Measurements from ENCODE around the gene PAFAH1B1. TPM values are rescaled to one million over a fixed set of nuclear protein-coding genes. Genes with fewer than 3 reads are reported as not detected.

Gene PAFAH1B1
- total RNA-seq, 1 experiment from 2014 or later: 114 TPM

DNA sequence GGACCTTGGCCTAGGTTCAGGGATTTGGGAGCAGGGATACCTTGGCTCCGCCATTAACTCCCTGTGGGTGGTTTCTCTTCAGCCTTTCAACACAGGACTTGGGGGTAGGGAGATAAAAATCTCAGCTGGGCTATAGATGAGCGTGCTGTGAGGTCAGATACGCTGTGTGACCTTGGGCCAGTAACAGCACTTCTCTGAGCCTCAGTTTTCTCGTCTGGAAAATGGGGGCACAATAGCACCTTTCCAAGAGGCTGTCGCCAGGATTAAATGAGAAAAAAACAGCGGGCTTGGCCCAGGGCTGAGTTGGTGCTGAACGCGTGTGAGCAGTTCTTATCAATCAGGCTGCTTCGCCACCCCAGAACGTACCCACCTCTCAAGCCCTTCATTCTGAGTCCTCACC lies 138.4 kb downstream of the PAFAH1B1 start:
- H3K9me3 Mint-ChIP-seq: no peaks in the 10 kb centered on the region
- CTCF ChIA-PET: no interaction called here
- POLR2A ChIA-PET: no interaction called here
- H3K27ac Mint-ChIP-seq: no peak overlapping the region
- H3K27me3 Mint-ChIP-seq (ENCODE audit: low read depth): no peaks in the 10 kb centered on the region
- no peak overlapping the region for H3K4me3 Mint-ChIP-seq
- H3K36me3 Mint-ChIP-seq: peaks cover 25% of the 10 kb centered on the region
- no peak for ATAC-seq
- no peak for DNase-seq (ENCODE audit: low spot score)
- H3K4me1 Mint-ChIP-seq: no peaks in the 10 kb centered on the region
- TF ChIP-seq ZNF317 (CRISPR knock-in tag; IDR thresholded peaks at IDR 0.05; ENCODE audit: borderline replicate concordance, low read depth) (no peak), RORB (CRISPR knock-in tag; IDR thresholded peaks at IDR 0.05) (no peak), ZNF396 (CRISPR knock-in tag; IDR thresholded peaks at IDR 0.05; ENCODE audit: borderline replicate concordance) (no peak), HMGA2 (CRISPR knock-in tag; IDR thresholded peaks at IDR 0.05) (no peak), ZNF138 (CRISPR knock-in tag; conservative IDR thresholded peaks at IDR 0.05) (no peak), ZNF263 (CRISPR knock-in tag; IDR thresholded peaks at IDR 0.05; ENCODE audit: low read depth) (no peak), NR1H2 (CRISPR knock-in tag; IDR thresholded peaks at IDR 0.05) (no peak), NR3C1 (CRISPR knock-in tag; conservative IDR thresholded peaks at IDR 0.05; ENCODE audit: low read depth) (no peak)
- TF ChIP-seq, protein P1, sequence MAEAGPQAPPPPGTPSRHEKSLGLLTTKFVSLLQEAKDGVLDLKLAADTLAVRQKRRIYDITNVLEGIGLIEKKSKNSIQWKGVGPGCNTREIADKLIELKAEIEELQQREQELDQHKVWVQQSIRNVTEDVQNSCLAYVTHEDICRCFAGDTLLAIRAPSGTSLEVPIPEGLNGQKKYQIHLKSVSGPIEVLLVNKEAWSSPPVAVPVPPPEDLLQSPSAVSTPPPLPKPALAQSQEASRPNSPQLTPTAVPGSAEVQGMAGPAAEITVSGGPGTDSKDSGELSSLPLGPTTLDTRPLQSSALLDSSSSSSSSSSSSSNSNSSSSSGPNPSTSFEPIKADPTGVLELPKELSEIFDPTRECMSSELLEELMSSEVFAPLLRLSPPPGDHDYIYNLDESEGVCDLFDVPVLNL (CRISPR knock-in tag; IDR thresholded peaks at IDR 0.05; ENCODE audit: borderline replicate concordance, low read depth): no peak
- TF ChIP-seq, protein P2, sequence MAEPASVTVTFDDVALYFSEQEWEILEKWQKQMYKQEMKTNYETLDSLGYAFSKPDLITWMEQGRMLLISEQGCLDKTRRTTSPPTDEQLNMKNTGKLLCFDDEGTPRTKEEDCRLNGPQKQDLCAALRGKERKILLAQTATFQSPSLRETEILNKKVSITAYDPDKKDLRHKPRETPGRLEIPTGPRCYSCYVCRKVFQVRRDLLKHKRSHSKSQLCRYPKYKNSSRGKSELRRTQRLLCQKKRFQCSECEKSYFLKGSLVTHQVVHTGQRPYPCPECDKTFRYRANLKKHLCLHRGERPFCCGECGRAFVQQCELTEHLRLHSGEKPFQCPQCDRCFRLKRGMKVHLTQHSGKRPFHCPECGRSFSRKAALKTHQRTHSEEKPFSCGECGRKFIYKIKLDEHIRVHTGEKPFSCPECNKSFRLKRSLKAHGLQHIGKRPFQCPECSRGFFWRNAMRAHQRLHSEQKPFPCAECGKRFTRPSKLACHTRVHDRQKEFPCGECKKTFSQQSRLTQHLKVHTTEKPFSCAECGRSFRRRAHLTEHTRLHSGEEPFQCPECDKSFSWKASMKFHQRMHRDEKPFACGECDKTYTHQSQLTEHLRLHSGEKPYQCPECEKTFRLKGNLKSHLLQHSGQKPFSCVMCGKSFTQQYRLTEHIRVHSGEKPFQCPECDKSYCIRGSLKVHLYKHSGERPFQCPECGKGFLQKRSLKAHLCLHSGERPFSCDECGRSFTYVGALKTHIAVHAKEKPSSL (CRISPR knock-in tag; conservative IDR thresholded peaks at IDR 0.05): no peak

DNA sequence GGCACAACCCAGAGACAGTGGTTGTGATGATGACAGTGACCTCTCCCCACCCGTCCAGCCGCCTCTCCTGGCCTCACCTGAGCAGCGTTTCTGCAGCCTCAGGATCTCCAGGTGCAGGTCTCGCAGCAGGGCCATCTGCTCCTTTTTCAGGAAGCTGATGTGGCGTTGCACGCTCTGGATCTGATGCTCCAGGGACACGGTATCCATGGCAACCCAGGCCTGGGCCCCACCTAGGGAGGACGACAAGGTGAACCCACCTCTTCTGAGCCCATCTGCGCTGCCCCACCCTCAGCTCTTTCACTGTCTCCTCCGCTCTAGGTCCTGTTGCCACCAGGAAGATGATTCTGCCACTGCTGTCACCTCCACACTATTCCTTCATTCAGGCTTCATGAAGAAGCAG lies 141.5 kb downstream of the PAFAH1B1 start:
- peaks cover 13% of the 10 kb centered on the region for H3K36me3 Mint-ChIP-seq
- DNase-seq (ENCODE audit: low spot score) (no peak), ATAC-seq (no peak)
- ChIA-PET CTCF (interaction anchor here (1.0 kb wide), 1 partner anchor 10 kb away, joined by 5 read pairs; no protein-coding TSS in a partner anchor), POLR2A (interaction anchor here (0.5 kb wide), 1 partner anchor 52 kb away, joined by 3 read pairs; no protein-coding TSS in a partner anchor)
- no peaks in the 10 kb centered on the region for H3K9me3 Mint-ChIP-seq
- H3K27me3 Mint-ChIP-seq (ENCODE audit: low read depth): no peaks in the 10 kb centered on the region
- H3K27ac Mint-ChIP-seq: no peak overlapping the region
- H3K4me1 Mint-ChIP-seq: no peaks in the 10 kb centered on the region
- no peak overlapping the region for H3K4me3 Mint-ChIP-seq
- no peak for TF ChIP-seq ZNF138 (CRISPR knock-in tag; conservative IDR thresholded peaks at IDR 0.05)
- TF ChIP-seq NR1H2 (CRISPR knock-in tag; IDR thresholded peaks at IDR 0.05): no peak
- TF ChIP-seq GABPB1 (CRISPR knock-in tag; IDR thresholded peaks at IDR 0.05): no peak
- TF ChIP-seq RELA (CRISPR knock-in tag; IDR thresholded peaks at IDR 0.05; ENCODE audit: borderline replicate concordance): no peak
- TF ChIP-seq SP1 (CRISPR knock-in tag; conservative IDR thresholded peaks at IDR 0.05): no peak
- TF ChIP-seq TCF7 (CRISPR knock-in tag; IDR thresholded peaks at IDR 0.05; ENCODE audit: low read depth): no peak
- no peak for TF ChIP-seq FOXP1 (CRISPR knock-in tag; IDR thresholded peaks at IDR 0.05; ENCODE audit: borderline replicate concordance)
- TF ChIP-seq, protein P3, sequence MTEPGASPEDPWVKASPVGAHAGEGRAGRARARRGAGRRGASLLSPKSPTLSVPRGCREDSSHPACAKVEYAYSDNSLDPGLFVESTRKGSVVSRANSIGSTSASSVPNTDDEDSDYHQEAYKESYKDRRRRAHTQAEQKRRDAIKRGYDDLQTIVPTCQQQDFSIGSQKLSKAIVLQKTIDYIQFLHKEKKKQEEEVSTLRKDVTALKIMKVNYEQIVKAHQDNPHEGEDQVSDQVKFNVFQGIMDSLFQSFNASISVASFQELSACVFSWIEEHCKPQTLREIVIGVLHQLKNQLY (CRISPR knock-in tag; IDR thresholded peaks at IDR 0.05): no peak
- TF ChIP-seq, protein P4, sequence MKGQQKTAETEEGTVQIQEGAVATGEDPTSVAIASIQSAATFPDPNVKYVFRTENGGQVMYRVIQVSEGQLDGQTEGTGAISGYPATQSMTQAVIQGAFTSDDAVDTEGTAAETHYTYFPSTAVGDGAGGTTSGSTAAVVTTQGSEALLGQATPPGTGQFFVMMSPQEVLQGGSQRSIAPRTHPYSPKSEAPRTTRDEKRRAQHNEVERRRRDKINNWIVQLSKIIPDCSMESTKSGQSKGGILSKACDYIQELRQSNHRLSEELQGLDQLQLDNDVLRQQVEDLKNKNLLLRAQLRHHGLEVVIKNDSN (CRISPR knock-in tag; IDR thresholded peaks at IDR 0.05): no peak
- TF ChIP-seq, protein P5, sequence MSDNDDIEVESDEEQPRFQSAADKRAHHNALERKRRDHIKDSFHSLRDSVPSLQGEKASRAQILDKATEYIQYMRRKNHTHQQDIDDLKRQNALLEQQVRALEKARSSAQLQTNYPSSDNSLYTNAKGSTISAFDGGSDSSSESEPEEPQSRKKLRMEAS (CRISPR knock-in tag; IDR thresholded peaks at IDR 0.05): no peak
- no peak for TF ChIP-seq MXD4 (CRISPR knock-in tag; IDR thresholded peaks at IDR 0.05; ENCODE audit: borderline replicate concordance)
- TF ChIP-seq, protein P6, sequence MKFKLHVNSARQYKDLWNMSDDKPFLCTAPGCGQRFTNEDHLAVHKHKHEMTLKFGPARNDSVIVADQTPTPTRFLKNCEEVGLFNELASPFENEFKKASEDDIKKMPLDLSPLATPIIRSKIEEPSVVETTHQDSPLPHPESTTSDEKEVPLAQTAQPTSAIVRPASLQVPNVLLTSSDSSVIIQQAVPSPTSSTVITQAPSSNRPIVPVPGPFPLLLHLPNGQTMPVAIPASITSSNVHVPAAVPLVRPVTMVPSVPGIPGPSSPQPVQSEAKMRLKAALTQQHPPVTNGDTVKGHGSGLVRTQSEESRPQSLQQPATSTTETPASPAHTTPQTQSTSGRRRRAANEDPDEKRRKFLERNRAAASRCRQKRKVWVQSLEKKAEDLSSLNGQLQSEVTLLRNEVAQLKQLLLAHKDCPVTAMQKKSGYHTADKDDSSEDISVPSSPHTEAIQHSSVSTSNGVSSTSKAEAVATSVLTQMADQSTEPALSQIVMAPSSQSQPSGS (CRISPR knock-in tag; IDR thresholded peaks at IDR 0.05; ENCODE audit: borderline replicate concordance, low read depth): no peak
- TF ChIP-seq, protein P7, sequence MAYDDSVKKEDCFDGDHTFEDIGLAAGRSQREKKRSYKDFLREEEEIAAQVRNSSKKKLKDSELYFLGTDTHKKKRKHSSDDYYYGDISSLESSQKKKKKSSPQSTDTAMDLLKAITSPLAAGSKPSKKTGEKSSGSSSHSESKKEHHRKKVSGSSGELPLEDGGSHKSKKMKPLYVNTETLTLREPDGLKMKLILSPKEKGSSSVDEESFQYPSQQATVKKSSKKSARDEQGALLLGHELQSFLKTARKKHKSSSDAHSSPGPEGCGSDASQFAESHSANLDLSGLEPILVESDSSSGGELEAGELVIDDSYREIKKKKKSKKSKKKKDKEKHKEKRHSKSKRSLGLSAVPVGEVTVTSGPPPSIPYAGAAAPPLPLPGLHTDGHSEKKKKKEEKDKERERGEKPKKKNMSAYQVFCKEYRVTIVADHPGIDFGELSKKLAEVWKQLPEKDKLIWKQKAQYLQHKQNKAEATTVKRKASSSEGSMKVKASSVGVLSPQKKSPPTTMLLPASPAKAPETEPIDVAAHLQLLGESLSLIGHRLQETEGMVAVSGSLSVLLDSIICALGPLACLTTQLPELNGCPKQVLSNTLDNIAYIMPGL (CRISPR knock-in tag; IDR thresholded peaks at IDR 0.05): no peak

Data from WTC11 (cell line).